MCF 10A (cell line): Measurements from ENCODE around the gene HLA-E. TPM values are rescaled to one million over a fixed set of nuclear protein-coding genes. Genes with fewer than 3 reads are reported as not detected.
"Not testable (repeated sequence)": the region's sequence is repeated elsewhere in the genome, so short reads cannot be mapped to it uniquely, and the experiment has no call there.

Experiments used
- BruUV-seq: library from RNA; stranded (reverse); fragments of 400-500 nt; replicated peaks from 2 replicates; lab custom pipeline; 2021; lab: Mats Ljungman, UMichigan
- CTCF ChIA-PET: fragments of 300-600 bp; sonication (Branson Sonifier 250); formaldehyde crosslinking; extraction: SDS; loops from one replicate; lab custom pipeline; 2021; ENCODE audit warnings: antibody characterized with exemption, inconsistent platforms; lab: Yijun Ruan, JAX
- POLR2A ChIA-PET: fragments of 300-600, 350-650 bp; sonication (Branson Sonifier 250); formaldehyde crosslinking; extraction: SDS; loops from one replicate; lab custom pipeline; 2020; ENCODE audit warnings: antibody characterized with exemption, inconsistent platforms; lab: Yijun Ruan, JAX
- DNase-seq: peaks from one replicate; pipeline ENCODE4 v3.0.0-alpha.2; 2018; ENCODE audit not compliant: unreplicated experiment
- H3K27ac Mint-ChIP-seq: one replicate; pipeline ENCODE4 v1.8.0; 2022; ENCODE audit warnings: mild to moderate bottlenecking, low read depth, mixed read lengths; ENCODE audit not compliant: unreplicated experiment
- H3K27me3 Mint-ChIP-seq: one replicate; pipeline ENCODE4 v1.8.0; 2022; ENCODE audit warnings: mixed read lengths; ENCODE audit not compliant: insufficient read depth, unreplicated experiment
- H3K36me3 Mint-ChIP-seq: one replicate; pipeline ENCODE4 v1.8.0; 2022; ENCODE audit warnings: mild to moderate bottlenecking, moderate library complexity, mixed read lengths; ENCODE audit not compliant: insufficient read depth, unreplicated experiment
- H3K4me1 Mint-ChIP-seq: one replicate; pipeline ENCODE4 v1.8.0; 2022; ENCODE audit warnings: mixed read lengths; ENCODE audit not compliant: insufficient read depth, unreplicated experiment
- H3K4me3 Mint-ChIP-seq: one replicate; pipeline ENCODE4 v1.8.0; 2022; ENCODE audit warnings: mild to moderate bottlenecking, moderate library complexity, mixed read lengths; ENCODE audit not compliant: unreplicated experiment
- H3K9me3 Mint-ChIP-seq: one replicate; pipeline ENCODE4 v1.8.0; 2022; ENCODE audit warnings: mixed read lengths; ENCODE audit not compliant: unreplicated experiment
- intact Hi-C: fragments of 100-400 bp; cut with micrococcal nuclease; formaldehyde crosslinking; loops from 2 replicates; pipeline ENCODE4 v1.14.1; 2022
- total RNA-seq: library from RNA; stranded (reverse); gene quantifications from 2 replicates; pipeline ENCODE4 v1.2.3, GENCODE V29; 2022
- TF ChIP-seq, protein P1 (sequence below): fragments of 200-600 bp; IDR thresholded peaks from one replicate; pipeline ENCODE4 v1.8.0; 2022; ENCODE audit warnings: antibody characterized with exemption, mild to moderate bottlenecking; ENCODE audit not compliant: unreplicated experiment

HLA-E gene
- total RNA-seq, 1 experiment from 2014 or later = 83.6 TPM

DNA sequence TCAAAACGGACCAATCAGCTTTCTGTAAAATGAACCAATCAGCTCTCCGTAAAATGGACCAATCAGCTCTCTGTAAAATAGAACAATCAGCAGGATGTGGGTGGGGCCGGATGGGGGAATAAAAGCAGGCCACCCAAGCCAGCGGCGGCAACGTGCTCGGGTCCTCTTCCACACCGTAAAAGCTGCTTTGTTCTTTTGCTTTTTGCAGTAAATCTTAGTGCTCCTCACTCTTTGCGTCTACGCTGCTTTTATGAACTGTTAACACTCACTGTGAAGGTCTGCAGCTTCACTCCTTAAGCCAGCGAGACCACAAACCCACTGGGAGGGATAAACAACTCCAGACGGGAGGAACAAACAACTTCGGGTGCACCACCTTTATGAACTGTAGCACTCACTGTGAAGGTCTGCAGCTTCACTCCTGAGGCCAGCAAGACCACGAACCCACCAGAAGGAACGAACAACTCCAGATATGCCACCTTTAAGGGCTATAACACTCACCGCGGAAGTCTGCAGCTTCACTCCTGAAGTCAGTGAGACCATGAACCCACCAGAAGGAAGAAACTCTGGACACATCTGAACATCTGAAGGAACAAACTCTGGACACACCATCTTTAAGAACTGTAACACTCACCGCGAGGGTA is 29.3 kb downstream of the HLA-E start:
- H3K4me1 Mint-ChIP-seq = peaks cover 12% of the 10 kb centered on the region
- H3K9me3 Mint-ChIP-seq, intact Hi-C loops, H3K4me3 Mint-ChIP-seq, H3K36me3 Mint-ChIP-seq, H3K27me3 Mint-ChIP-seq, DNase-seq, H3K27ac Mint-ChIP-seq, BruUV-seq: not testable (repeated sequence)
- POLR2A ChIA-PET = interaction anchor here (0.7 to 0.9 kb wide), 2 partner anchors 10 to 22 kb away, joined by 3 to 4 read pairs; no protein-coding TSS in a partner anchor
- CTCF ChIA-PET = interaction anchor here (0.7 to 2.6 kb wide), 6 partner anchors 9 to 36 kb away, joined by 3 to 7 read pairs (median 4); no protein-coding TSS in a partner anchor

DNA sequence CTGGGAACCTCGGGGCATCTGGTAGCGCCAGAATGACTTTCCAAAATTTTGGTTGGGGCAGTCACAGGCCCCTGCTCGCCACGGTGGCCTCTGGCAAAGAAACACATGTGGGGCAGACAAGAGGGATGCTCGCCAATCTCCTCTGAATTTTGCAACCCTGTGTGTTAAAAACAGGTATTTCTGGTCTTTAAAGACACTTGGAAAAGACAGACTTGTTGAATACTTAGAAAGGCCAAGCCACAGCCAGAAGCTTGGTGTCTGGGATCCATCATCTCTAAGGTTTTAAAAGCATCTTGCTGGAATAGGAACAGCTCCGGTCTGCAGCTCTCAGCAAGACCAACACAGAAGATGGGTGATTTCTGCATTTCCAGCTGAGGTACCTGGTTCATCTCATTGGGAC is 31.2 kb downstream of the HLA-E start:
- peaks cover 12% of the 10 kb centered on the region for H3K4me1 Mint-ChIP-seq
- peaks cover 8% of the 10 kb centered on the region for H3K9me3 Mint-ChIP-seq
- H3K4me3 Mint-ChIP-seq = no peak overlapping the region
- intact Hi-C loops = no loop called here
- ChIA-PET POLR2A (interaction anchor here (0.9 to 2.2 kb wide), 6 partner anchors 9 to 95 kb away, joined by 3 to 8 read pairs (median 5); no protein-coding TSS in a partner anchor), CTCF (interaction anchor here (1.0 to 3.3 kb wide), 2 partner anchors 11 to 23 kb away, joined by 3 to 26 read pairs; no protein-coding TSS in a partner anchor)
- no peaks in the 10 kb centered on the region for H3K36me3 Mint-ChIP-seq
- H3K27ac Mint-ChIP-seq = peak overlapping the region; percentile 87
- TF ChIP-seq, protein P1, sequence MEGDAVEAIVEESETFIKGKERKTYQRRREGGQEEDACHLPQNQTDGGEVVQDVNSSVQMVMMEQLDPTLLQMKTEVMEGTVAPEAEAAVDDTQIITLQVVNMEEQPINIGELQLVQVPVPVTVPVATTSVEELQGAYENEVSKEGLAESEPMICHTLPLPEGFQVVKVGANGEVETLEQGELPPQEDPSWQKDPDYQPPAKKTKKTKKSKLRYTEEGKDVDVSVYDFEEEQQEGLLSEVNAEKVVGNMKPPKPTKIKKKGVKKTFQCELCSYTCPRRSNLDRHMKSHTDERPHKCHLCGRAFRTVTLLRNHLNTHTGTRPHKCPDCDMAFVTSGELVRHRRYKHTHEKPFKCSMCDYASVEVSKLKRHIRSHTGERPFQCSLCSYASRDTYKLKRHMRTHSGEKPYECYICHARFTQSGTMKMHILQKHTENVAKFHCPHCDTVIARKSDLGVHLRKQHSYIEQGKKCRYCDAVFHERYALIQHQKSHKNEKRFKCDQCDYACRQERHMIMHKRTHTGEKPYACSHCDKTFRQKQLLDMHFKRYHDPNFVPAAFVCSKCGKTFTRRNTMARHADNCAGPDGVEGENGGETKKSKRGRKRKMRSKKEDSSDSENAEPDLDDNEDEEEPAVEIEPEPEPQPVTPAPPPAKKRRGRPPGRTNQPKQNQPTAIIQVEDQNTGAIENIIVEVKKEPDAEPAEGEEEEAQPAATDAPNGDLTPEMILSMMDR = no peak
- H3K27me3 Mint-ChIP-seq = no peaks in the 10 kb centered on the region
- no TSS peak for BruUV-seq
- DNase-seq = no peak

DNA sequence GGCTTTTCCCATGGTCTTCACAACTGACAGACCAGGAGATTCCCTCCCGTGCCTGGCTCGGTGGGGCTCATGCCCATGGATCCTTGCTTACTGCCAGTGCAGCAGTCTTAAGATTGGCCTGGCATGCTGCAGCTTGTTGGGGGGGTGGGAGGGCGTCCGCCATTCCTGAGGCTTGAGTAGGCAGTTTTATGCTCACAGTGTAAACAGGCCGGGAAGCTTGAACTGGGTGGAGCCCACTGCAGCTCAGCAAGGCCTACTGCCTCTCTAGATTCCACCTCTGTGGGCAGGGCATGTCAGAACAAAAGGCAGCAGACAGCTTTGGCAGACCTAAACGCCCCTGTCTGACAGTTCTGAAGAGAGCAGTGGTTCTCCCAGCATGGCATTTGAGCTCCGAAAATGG is 31.8 kb downstream of the HLA-E start:
- ChIA-PET POLR2A (interaction anchor here (0.9 to 2.2 kb wide), 10 partner anchors 10 to 308 kb away, joined by 3 to 8 read pairs (median 4); partner anchors contain the start of gene TRIM26), CTCF (interaction anchor here (0.7 to 3.3 kb wide), 5 partner anchors 10 to 24 kb away, joined by 3 to 26 read pairs (median 4); no protein-coding TSS in a partner anchor)
- Mint-ChIP-seq H3K4me1 (peaks cover 12% of the 10 kb centered on the region), H3K27ac (peak overlapping the region; percentile 87)
- BruUV-seq, H3K4me3 Mint-ChIP-seq, intact Hi-C loops, H3K9me3 Mint-ChIP-seq, H3K36me3 Mint-ChIP-seq, H3K27me3 Mint-ChIP-seq: not testable (repeated sequence)
- peak; percentile 80 for DNase-seq

DNA sequence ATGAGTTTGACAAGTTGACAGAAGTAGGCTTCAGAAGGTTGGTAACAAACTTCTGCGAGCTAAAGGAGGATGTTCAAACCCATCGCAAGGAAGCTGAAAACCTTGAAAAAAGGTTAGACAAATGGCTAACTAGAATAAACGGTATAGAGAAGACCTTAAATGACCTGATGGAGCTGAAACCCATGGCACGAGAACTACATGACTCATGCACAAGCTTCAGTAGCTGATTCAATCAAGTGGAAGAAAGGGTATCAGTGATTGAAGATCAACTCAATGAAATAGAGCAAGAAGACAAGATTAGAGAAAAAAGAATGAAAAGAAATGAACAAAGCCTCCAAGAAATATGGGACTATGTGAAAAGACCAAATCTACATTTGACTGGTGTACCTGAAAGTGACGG is 32.6 kb downstream of the HLA-E start:
- H3K27me3 Mint-ChIP-seq, BruUV-seq: not testable (repeated sequence)

DNA sequence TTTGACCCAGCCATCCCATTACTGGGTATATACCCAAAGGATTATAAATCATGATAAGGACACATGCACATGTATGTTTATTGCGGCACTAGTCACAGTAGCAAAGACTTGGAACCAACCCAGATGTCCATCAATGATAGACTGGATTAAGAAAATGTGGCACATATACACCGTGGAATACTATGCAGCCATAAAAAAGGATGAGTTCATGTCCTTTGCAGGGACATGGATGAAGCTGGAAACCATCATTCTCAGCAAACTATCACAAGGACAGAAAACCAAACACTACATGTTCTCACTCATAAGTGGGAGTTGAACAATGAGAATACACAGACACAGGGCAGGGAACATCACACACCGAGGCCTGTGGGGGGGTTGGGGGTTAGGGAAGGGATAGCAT is 37.1 kb downstream of the HLA-E start:
- CTCF ChIA-PET = interaction anchor here (1.5 kb wide), 1 partner anchor 33 kb away, joined by 3 read pairs; no protein-coding TSS in a partner anchor

More for the DNA sequence above, 32.6 kb downstream of the HLA-E start:
- H3K4me3 Mint-ChIP-seq, intact Hi-C loops, DNase-seq, H3K9me3 Mint-ChIP-seq, H3K27ac Mint-ChIP-seq, H3K36me3 Mint-ChIP-seq: not testable (repeated sequence)
- peaks cover 12% of the 10 kb centered on the region for H3K4me1 Mint-ChIP-seq
- POLR2A ChIA-PET = interaction anchor here (0.7 to 2.2 kb wide), 10 partner anchors 11 to 309 kb away, joined by 3 to 8 read pairs (median 4); partner anchors contain the start of gene TRIM26
- CTCF ChIA-PET = interaction anchor here (0.7 to 3.3 kb wide), 4 partner anchors 9 to 23 kb away, joined by 3 to 26 read pairs (median 4); no protein-coding TSS in a partner anchor

DNA sequence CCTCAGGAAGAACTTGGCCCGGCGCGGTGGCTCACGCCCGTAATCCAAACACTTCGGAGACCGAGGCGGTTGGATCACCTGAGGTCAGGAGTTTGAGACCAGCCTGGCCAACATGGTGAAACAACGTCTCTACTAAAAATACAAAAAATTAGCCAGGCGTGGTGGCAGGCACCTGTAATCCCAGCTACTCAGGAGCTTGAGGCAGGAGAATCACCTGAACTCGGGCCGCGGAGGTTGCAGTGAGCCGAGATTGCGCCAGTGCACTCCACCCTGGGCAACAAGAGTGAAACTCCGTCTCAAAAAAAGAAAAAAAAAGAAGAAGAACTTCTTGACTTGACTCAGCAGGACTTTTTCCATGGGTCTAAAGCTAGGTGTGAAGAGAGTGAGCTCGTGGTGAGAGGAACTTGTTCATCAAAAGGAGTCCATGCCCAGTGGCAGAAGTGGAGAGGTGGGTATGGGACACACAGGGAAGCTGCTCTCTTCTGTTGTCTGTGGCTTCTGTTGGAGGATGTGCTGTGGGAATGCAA is 40.1 kb downstream of the HLA-E start:
- H3K36me3 Mint-ChIP-seq, H3K9me3 Mint-ChIP-seq, H3K27ac Mint-ChIP-seq, H3K4me3 Mint-ChIP-seq, H3K4me1 Mint-ChIP-seq, H3K27me3 Mint-ChIP-seq, DNase-seq, intact Hi-C loops, BruUV-seq: not testable (repeated sequence)
- POLR2A ChIA-PET = interaction anchor here (0.7 to 1.2 kb wide), 4 partner anchors 12 to 44 kb away, joined by 3 to 6 read pairs (median 4); no protein-coding TSS in a partner anchor
- CTCF ChIA-PET = interaction anchor here (1.5 to 5.0 kb wide), 4 partner anchors 8 to 49 kb away, joined by 3 to 115 read pairs (median 58); no protein-coding TSS in a partner anchor

More for the DNA sequence above, 37.1 kb downstream of the HLA-E start:
- H3K9me3 Mint-ChIP-seq, H3K4me3 Mint-ChIP-seq, DNase-seq, H3K36me3 Mint-ChIP-seq, H3K27ac Mint-ChIP-seq, H3K4me1 Mint-ChIP-seq, intact Hi-C loops, BruUV-seq, H3K27me3 Mint-ChIP-seq: not testable (repeated sequence)
- POLR2A ChIA-PET = interaction anchor here (1.4 kb wide), 1 partner anchor 91 kb away, joined by 5 read pairs; the partner anchor contains the start of gene MRPS18B
